ENCODE results near the gene PTPRD.

PTPRD gene

DNA sequence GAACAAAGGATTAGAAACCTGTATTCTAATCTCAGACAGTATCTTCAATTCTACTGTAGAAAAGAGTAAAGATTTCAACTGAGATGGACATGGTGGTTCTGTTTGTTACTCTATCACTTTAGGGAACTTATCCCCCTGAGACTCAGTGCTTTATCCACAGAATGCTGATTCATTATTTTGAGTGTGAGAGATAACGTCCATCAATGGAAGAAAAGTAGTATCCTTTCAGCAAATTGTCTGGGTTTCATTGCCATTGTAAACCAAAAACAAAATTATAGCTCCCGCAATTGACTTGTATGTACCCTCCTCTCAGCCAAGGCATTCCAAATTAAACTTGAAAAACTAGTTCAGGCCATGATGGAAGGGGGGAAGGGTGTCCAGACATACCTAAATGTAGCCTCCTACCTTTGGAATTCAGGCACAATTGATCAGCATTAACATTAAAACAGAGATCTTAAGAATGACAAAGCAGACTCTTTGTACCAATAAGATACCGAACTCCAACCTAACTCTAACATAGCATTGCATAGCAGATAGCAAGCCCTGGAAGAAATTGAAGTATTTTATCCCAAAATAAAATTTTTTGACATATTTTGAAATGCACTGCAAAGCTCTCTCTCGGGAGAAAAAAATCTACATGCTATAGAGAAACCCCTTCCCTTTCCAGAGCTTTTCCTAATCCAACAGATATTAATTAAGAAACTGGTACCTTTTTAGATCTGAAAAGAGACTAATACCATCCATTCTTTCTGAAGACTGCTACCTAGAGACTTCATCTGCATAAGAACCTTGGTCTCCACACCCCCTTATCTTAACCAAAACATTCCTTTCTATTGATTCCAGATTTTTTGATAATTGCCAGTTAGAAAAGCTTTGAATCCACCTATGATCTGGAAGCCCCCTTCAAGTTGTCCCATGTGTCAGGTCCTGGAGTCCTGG is 1055.7 kb downstream of the PTPRD start:
- Histone ChIP-seq H3K27ac (ENCODE audit: low read depth, low read length) (no peak overlapping the region), H3K4me3 (ENCODE audit: low read length) (no peak overlapping the region)
- TF ChIP-seq CTCF (IDR thresholded peaks at IDR 0.05; ENCODE audit: low read depth, low read length, poor library complexity, severe bottlenecking) (no peak), EZH2phosphoT487 (IDR thresholded peaks at IDR 0.05; ENCODE audit: borderline replicate concordance, low read length) (no peak)

GRCh38 chr9:9552665-9553064 is 1060.1 kb downstream of the PTPRD start:
- H3K9me3 ChIP-seq (ENCODE audit: control insufficient read depth, insufficient read depth, low read length), result no peaks in the 10 kb centered on the region
- no peak overlapping the region for H3K4me2 ChIP-seq (ENCODE audit: low read length)
- no peaks in the 10 kb centered on the region for H3K27me3 ChIP-seq (ENCODE audit: control insufficient read depth, low read length)
- H3F3A ChIP-seq (ENCODE audit: control insufficient read depth, insufficient read depth), result no peaks in the 10 kb centered on the region
- H3K79me2 ChIP-seq (ENCODE audit: control insufficient read depth, low read length), result no peaks in the 10 kb centered on the region
- H3K4me3 ChIP-seq (ENCODE audit: low read length), result no peak overlapping the region
- no peak overlapping the region for H3K27ac ChIP-seq (ENCODE audit: low read depth, low read length)
- TF ChIP-seq EZH2phosphoT487 (IDR thresholded peaks at IDR 0.05; ENCODE audit: borderline replicate concordance, low read length) (no peak), CTCF (IDR thresholded peaks at IDR 0.05; ENCODE audit: low read depth, low read length, poor library complexity, severe bottlenecking) (no peak)
- no peaks in the 10 kb centered on the region for H3K36me3 ChIP-seq (ENCODE audit: control insufficient read depth, low read length)
- H3K4me1 ChIP-seq (ENCODE audit: control insufficient read depth, low read length), result no peaks in the 10 kb centered on the region
- H3K9me2 ChIP-seq (replicated peaks; ENCODE audit: control insufficient read depth, low read length), result no peaks in the 10 kb centered on the region
- H4K20me1 ChIP-seq (ENCODE audit: control insufficient read depth, insufficient read depth, low read depth, low read length), result no peaks in the 10 kb centered on the region

More for the DNA sequence above, 1055.7 kb downstream of the PTPRD start:
- Histone ChIP-seq H3K27me3 (ENCODE audit: control insufficient read depth, low read length) (no peaks in the 10 kb centered on the region), H3F3A (ENCODE audit: control insufficient read depth, insufficient read depth) (no peaks in the 10 kb centered on the region), H3K79me2 (ENCODE audit: control insufficient read depth, low read length) (no peaks in the 10 kb centered on the region), H3K9me2 (replicated peaks; ENCODE audit: control insufficient read depth, low read length) (no peaks in the 10 kb centered on the region), H3K36me3 (ENCODE audit: control insufficient read depth, low read length) (no peaks in the 10 kb centered on the region), H3K9me3 (ENCODE audit: control insufficient read depth, insufficient read depth, low read length) (no peaks in the 10 kb centered on the region), H3K4me1 (ENCODE audit: control insufficient read depth, low read length) (no peaks in the 10 kb centered on the region), H3K4me2 (ENCODE audit: low read length) (no peak overlapping the region), H4K20me1 (ENCODE audit: control insufficient read depth, insufficient read depth, low read depth, low read length) (no peaks in the 10 kb centered on the region)

DNA sequence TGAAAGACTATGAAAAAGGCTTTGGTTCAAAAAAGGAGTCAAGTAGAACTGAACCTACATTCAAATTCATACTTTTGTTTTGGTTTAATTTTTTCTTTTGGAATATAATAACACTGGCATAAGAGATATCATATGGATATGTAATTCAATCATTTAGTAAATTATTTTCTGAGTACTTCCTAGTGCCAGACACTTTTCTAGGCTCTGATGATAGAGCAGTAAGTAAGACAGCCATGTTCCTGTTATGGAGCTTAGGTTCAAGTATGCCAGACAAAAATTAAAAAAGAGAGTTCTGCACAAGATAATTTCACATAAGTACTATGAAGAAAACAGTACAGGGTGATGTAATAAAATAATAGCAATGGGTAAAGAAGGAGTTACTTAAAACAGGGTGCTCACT is 1074.0 kb downstream of the PTPRD start:
- Histone ChIP-seq H4K20me1 (ENCODE audit: control insufficient read depth, insufficient read depth, low read depth, low read length) (no peaks in the 10 kb centered on the region), H3K4me1 (ENCODE audit: control insufficient read depth, low read length) (no peaks in the 10 kb centered on the region), H3K27me3 (ENCODE audit: control insufficient read depth, low read length) (no peaks in the 10 kb centered on the region), H3K79me2 (ENCODE audit: control insufficient read depth, low read length) (no peaks in the 10 kb centered on the region), H3K9me2 (replicated peaks; ENCODE audit: control insufficient read depth, low read length) (no peaks in the 10 kb centered on the region), H3K27ac (ENCODE audit: low read depth, low read length) (no peak overlapping the region), H3K4me2 (ENCODE audit: low read length) (no peak overlapping the region), H3K9me3 (ENCODE audit: control insufficient read depth, insufficient read depth, low read length) (no peaks in the 10 kb centered on the region), H3K4me3 (ENCODE audit: low read length) (no peak overlapping the region), H3K36me3 (ENCODE audit: control insufficient read depth, low read length) (no peaks in the 10 kb centered on the region), H3F3A (ENCODE audit: control insufficient read depth, insufficient read depth) (no peaks in the 10 kb centered on the region)
- no peak for TF ChIP-seq EZH2phosphoT487 (IDR thresholded peaks at IDR 0.05; ENCODE audit: borderline replicate concordance, low read length)
- TF ChIP-seq CTCF (IDR thresholded peaks at IDR 0.05; ENCODE audit: low read depth, low read length, poor library complexity, severe bottlenecking), result no peak

Measured in DOHH2 (cell line).